ENCODE measurements around the gene NRXN3.

DNA sequence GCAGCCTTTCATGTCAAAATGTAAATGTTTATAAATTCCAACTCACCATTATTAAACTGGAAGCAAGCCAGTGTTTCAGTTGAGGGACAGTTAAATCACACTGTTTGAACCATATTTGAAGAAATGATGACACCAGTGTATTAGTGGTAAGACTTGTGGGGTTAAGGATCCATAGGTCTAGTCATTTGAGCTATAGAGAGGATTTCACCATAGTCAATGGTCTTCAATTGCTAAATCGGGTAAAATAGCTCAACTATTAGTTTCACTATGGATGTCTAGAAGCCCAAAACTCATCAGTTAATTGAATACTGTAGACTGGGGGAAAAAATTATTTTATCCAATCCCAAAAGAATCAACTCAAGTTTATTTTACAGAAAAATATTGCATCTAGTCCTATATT is 659.1 kb downstream of the NRXN3 start:
- TF ChIP-seq CTCF (conservative IDR thresholded peaks at IDR 0.05; ENCODE audit: low read depth, low read length) (no peak), EZH2phosphoT487 (IDR thresholded peaks at IDR 0.05; ENCODE audit: borderline replicate concordance, low read length) (no peak), EZH2 (IDR thresholded peaks at IDR 0.05; ENCODE audit: low read length, unreplicated experiment) (no peak)
